Measurements from ENCODE around the gene MAP2K6. TPM values are rescaled to one million over a fixed set of nuclear protein-coding genes. Genes with fewer than 3 reads are reported as not detected.

Gene MAP2K6
- total and polyA plus RNA-seq, 2 experiments from 2014 or later: 0.11 to 0.43 TPM

GRCh38 chr17:69427486-69428197 lies 13.1 kb downstream of the MAP2K6 start:
- Histone ChIP-seq H3K27ac (no peak overlapping the region), H3K4me2 (ENCODE audit: unreplicated experiment) (no peak overlapping the region), H3F3A (ENCODE audit: insufficient read depth) (no peaks in the 10 kb centered on the region), H3K4me1 (ENCODE audit: insufficient read depth) (no peaks in the 10 kb centered on the region), H4K20me1 (ENCODE audit: insufficient read depth) (no peaks in the 10 kb centered on the region), H3K79me2 (ENCODE audit: insufficient read depth) (no peaks in the 10 kb centered on the region), H3K4me3 (no peak overlapping the region), H3K27me3 (replicated peaks; ENCODE audit: insufficient read depth) (no peaks in the 10 kb centered on the region), H3K36me3 (ENCODE audit: low read depth) (no peaks in the 10 kb centered on the region), H3K9me3 (ENCODE audit: low read depth) (no peaks in the 10 kb centered on the region), H3K9me2 (ENCODE audit: insufficient read depth) (no peaks in the 10 kb centered on the region), H3K9ac (no peak overlapping the region), H2AFZ (no peak overlapping the region)
- 68 to 75% methylated on average over 2 of the region's 2 CpGs for WGBS, 2 experiments (ENCODE audit: low coverage in 1 of 2, low lambda C conversion rate in 2 of 2, missing lambda C conversion rate in 2 of 2)
- in situ Hi-C loops (cut with MboI): no loop called here
- TF ChIP-seq EZH2 (IDR thresholded peaks at IDR 0.05; ENCODE audit: insufficient read depth, poor library complexity, severe bottlenecking) (no peak), EZH2phosphoT487 (IDR thresholded peaks at IDR 0.05; ENCODE audit: insufficient read depth, low read depth) (no peak)
- DNase-seq: no peak

GRCh38 chr17:69428252-69428980 lies 13.9 kb downstream of the MAP2K6 start:
- Histone ChIP-seq H3K36me3 (ENCODE audit: low read depth) (no peaks in the 10 kb centered on the region), H2AFZ (no peak overlapping the region), H3K4me1 (ENCODE audit: insufficient read depth) (no peaks in the 10 kb centered on the region), H4K20me1 (ENCODE audit: insufficient read depth) (no peaks in the 10 kb centered on the region), H3K9me3 (ENCODE audit: low read depth) (no peaks in the 10 kb centered on the region), H3K79me2 (ENCODE audit: insufficient read depth) (no peaks in the 10 kb centered on the region), H3K4me3 (no peak overlapping the region), H3K4me2 (ENCODE audit: unreplicated experiment) (no peak overlapping the region), H3K9ac (no peak overlapping the region), H3K9me2 (ENCODE audit: insufficient read depth) (no peaks in the 10 kb centered on the region), H3K27ac (no peak overlapping the region), H3K27me3 (replicated peaks; ENCODE audit: insufficient read depth) (no peaks in the 10 kb centered on the region), H3F3A (ENCODE audit: insufficient read depth) (no peaks in the 10 kb centered on the region)
- WGBS, 2 experiments (ENCODE audit: low coverage in 1 of 2, low lambda C conversion rate in 2 of 2, missing lambda C conversion rate in 2 of 2): 62 to 64% methylated on average over 6 of the region's 6 CpGs
- no peak for DNase-seq
- TF ChIP-seq EZH2 (IDR thresholded peaks at IDR 0.05; ENCODE audit: insufficient read depth, poor library complexity, severe bottlenecking) (no peak), EZH2phosphoT487 (IDR thresholded peaks at IDR 0.05; ENCODE audit: insufficient read depth, low read depth) (no peak)
- in situ Hi-C loops (cut with MboI): no loop called here

- H3K36me3 ChIP-seq (ENCODE audit: low read depth): no peaks in the 10 kb centered on the region
- TF ChIP-seq EZH2 (IDR thresholded peaks at IDR 0.05; ENCODE audit: insufficient read depth, poor library complexity, severe bottlenecking): no peak
- TF ChIP-seq EZH2phosphoT487 (IDR thresholded peaks at IDR 0.05; ENCODE audit: insufficient read depth, low read depth): no peak
- no peaks in the 10 kb centered on the region for H3K27me3 ChIP-seq (replicated peaks; ENCODE audit: insufficient read depth)
- no peaks in the 10 kb centered on the region for H3F3A ChIP-seq (ENCODE audit: insufficient read depth)
- H3K4me3 ChIP-seq: no peak overlapping the region
- 68 to 72% methylated on average over 4 of the region's 4 CpGs for WGBS, 2 experiments (ENCODE audit: low coverage in 1 of 2, low lambda C conversion rate in 2 of 2, missing lambda C conversion rate in 2 of 2)
- H2AFZ ChIP-seq: no peak overlapping the region
- no peak overlapping the region for H3K27ac ChIP-seq
- in situ Hi-C loops (cut with MboI): no loop called here
- H3K9me3 ChIP-seq (ENCODE audit: low read depth): no peaks in the 10 kb centered on the region
- DNase-seq: no peak
- no peak overlapping the region for H3K4me2 ChIP-seq (ENCODE audit: unreplicated experiment)
- no peaks in the 10 kb centered on the region for H3K79me2 ChIP-seq (ENCODE audit: insufficient read depth)
- H4K20me1 ChIP-seq (ENCODE audit: insufficient read depth): no peaks in the 10 kb centered on the region
- H3K9ac ChIP-seq: no peak overlapping the region
- no peaks in the 10 kb centered on the region for H3K9me2 ChIP-seq (ENCODE audit: insufficient read depth)
- H3K4me1 ChIP-seq (ENCODE audit: insufficient read depth): no peaks in the 10 kb centered on the region
These were observed 16.0 kb downstream of the MAP2K6 start for GRCh38 chr17:69430488-69430887.

GRCh38 chr17:69431835-69432234 lies 17.3 kb downstream of the MAP2K6 start:
- no peak overlapping the region for H3K27ac ChIP-seq
- no peak for DNase-seq
- H3K79me2 ChIP-seq (ENCODE audit: insufficient read depth): no peaks in the 10 kb centered on the region
- H3K9me3 ChIP-seq (ENCODE audit: low read depth): no peaks in the 10 kb centered on the region
- no peak overlapping the region for H3K4me2 ChIP-seq (ENCODE audit: unreplicated experiment)
- H3K4me3 ChIP-seq: no peak overlapping the region
- H3K9me2 ChIP-seq (ENCODE audit: insufficient read depth): no peaks in the 10 kb centered on the region
- in situ Hi-C loops (cut with MboI): no loop called here
- no peaks in the 10 kb centered on the region for H3K36me3 ChIP-seq (ENCODE audit: low read depth)
- no peaks in the 10 kb centered on the region for H3F3A ChIP-seq (ENCODE audit: insufficient read depth)
- TF ChIP-seq EZH2phosphoT487 (IDR thresholded peaks at IDR 0.05; ENCODE audit: insufficient read depth, low read depth): no peak
- no peak for TF ChIP-seq EZH2 (IDR thresholded peaks at IDR 0.05; ENCODE audit: insufficient read depth, poor library complexity, severe bottlenecking)
- H3K27me3 ChIP-seq (replicated peaks; ENCODE audit: insufficient read depth): no peaks in the 10 kb centered on the region
- no peaks in the 10 kb centered on the region for H3K4me1 ChIP-seq (ENCODE audit: insufficient read depth)
- 84 to 87% methylated on average over 3 of the region's 3 CpGs for WGBS, 2 experiments (ENCODE audit: low coverage in 1 of 2, low lambda C conversion rate in 2 of 2, missing lambda C conversion rate in 2 of 2)
- no peaks in the 10 kb centered on the region for H4K20me1 ChIP-seq (ENCODE audit: insufficient read depth)
- H3K9ac ChIP-seq: no peak overlapping the region
- H2AFZ ChIP-seq: no peak overlapping the region
